CD4-positive, alpha-beta T cell treated with Interleukin-1 beta for 1 hour (primary cell): ENCODE results near the gene MCM3.

Experiments
- DNase-seq, 2 donors: peaks; one replicate each; pipeline ENCODE4 v3.0.0-alpha.2; 2020 to 2022

MCM3 gene

GRCh38 chr6:52284460-52285176 is at the start of gene MCM3:
TSS of gene MCM3 (minus strand) at chr6:52284742. CDS start at chr6:52284674, 68 bp downstream.
- DNase-seq, result peak; percentile 98

DNA sequence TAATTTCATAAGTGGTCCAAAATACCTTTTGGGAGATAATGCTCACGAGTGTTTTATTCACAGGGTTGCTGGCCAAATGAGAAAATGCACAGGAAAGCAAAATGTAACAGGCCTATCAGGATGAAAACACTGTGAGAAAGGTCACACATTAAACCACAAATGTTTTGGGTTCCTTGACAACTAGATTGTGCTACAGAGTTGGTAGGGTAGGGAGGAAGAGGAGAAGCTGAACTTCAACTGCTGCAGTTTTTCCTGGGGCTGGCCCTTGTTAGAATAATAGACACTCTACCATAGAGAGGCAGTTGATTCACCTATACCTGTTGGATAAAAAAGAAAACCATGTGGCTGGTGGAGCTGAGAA is 49.3 kb upstream of the MCM3 start:
- peak in 1 of 2 donors; percentile 61 for DNase-seq

GRCh38 chr6:52331793-52332457 is 47.4 kb upstream of the MCM3 start:
- DNase-seq, result no peak

GRCh38 chr6:52330470-52330869 is 45.9 kb upstream of the MCM3 start:
- no peak for DNase-seq

- DNase-seq, result no peak
Measured at GRCh38 chr6:52328729-52329128, 44.2 kb upstream of the MCM3 start.

DNA sequence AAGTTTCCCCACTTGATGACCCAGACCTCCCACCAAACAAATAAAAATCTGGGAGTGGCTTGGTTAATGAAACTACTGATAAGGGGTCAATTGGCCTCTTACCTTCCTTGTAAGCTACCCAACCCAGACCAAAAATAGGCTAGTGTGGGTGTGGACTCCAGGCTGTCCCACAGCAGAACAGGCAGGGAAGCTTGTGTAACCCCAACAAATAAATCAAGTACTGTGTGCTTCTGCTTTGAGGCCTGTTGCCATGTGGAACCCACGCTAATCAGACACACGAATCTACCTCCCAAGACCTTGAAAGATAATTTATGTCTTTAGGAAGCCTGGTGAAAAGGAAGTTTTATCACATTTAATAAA is 43.7 kb upstream of the MCM3 start:
- no peak for DNase-seq

DNA sequence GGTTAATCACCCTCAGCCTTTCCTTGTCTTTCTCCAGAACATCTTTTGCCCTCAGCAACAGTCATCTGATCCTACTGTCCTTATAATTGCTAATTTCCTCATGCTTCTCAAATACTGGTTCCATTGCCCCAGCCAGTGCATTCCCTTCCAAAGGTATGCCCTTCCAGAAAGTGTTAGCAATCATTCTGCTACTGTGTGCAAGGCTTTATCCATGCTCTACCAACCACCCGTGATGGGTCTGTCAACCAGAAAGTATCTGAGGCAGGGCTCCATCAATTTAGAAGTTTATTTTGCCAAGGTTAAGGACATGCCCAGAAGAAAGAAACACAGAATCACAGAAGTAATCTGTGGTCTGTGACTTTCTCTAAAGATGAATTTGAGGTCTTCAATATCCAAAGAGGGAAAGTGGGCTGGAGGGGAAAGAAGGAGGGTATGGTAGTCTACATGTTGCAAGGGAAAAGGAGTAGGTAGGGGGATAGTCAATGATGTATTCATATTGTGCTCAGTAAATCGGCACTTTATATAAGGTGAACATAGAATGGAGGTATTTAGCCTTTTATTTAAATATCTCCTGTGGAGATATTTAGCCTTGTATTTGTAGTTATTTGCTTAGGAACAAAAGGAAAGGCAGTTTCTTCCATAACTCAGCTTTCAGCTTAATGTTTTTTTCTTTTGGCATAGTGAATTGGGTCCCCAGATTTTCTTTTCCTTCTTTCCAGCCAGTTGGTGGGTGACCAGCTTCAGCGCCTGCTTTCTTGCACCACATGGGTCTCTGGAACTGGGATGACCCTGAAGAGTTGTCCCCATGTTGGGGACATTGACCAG is 42.2 kb upstream of the MCM3 start:
- DNase-seq, result no peak

DNA sequence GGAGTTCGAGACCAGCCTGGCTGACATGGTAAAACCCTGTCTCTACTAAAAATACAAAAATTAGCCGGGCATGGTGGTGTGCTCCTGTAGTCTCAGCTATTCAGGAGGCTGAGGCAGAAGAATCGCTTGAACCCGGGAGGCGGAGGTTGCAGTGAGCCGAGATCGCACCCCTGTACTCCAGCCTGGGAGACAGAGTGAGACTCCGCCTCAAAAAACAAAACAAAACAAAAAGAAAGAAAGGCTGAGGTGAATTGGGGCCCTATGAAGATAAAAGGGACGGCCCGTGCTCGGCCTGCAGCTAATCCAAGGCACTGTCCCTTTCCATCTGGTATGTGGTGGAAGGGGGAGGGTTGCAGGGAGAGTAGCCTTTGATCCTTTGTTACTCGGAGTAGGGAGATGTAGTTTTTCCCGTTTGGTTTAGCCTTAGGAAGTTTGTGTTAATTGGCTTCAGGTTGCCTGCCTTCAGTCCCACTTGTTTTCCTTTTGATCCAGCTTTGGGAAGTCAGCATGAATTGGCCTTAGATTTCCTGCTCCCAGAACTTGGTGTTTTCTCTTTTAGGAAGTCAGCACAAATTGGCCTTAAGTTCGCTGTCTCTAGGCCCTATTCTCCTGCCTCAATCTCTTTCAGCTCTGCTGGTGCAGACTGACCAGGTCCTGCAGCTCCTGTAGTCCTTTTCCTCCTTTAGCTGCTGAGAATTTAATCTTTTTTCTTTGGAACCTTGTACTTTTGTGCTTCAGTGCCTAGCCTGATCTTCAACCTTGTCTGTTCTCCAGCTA is 41.3 kb upstream of the MCM3 start:
- no peak for DNase-seq

DNA sequence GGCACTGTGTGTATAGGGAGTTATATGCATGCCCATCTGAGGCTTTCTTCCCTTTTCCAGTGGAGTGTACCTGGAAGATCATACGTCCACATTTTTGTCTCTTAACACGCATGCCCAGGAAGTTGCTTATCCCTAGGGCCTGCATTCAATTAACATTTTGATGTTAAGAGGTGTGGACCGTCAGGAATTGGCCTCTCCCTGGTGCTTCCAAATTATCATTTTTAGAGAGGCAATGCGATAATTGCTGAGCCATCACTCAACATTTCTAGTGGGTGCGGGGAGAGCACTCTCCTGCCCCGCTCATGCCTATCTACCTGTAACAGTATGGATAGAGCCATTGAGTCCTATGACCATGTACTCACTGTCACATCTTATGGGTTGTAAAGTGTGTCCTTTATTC is 39.6 kb upstream of the MCM3 start:
- DNase-seq, result no peak

DNA sequence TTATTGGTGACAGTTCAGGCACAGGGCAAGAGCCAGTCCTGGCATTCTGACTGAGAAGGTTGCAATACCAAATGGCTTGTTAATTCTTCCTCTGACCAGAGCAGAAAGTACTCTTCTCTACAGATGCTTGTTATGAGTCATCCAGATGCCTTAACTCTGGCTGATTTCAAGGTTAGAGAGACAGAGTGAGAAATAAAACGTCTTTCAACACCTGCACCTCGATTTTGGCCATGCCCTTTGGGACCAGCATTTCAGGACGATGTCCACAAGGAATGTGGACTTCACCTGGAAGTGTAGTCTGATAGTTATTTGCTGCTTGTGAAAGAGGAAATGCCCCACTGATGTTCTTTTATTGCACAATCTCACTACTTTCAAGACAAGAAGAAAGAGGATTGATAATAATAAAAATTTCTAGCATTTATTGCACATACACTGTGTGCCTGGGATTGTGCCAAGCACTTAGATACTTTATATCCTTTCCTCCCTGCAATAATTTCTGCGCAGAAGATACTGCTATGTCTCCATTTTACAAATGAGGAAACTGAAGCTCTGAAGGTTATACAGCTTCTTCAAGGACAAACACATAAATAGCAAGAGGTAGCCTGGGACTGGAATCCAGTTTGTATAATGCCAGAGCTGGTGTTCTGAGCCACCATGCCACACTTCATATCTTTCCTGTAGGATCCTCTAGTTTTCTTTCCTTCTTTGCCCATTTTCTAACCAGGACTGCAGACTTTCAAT is 33.5 kb upstream of the MCM3 start:
- DNase-seq, result no peak

GRCh38 chr6:52317211-52317610 is 32.7 kb upstream of the MCM3 start:
- DNase-seq, result no peak

GRCh38 chr6:52314752-52315151 is 30.2 kb upstream of the MCM3 start:
- DNase-seq, result no peak

GRCh38 chr6:52312461-52312860 is 27.9 kb upstream of the MCM3 start:
- no peak for DNase-seq

- no peak for DNase-seq
Measured at GRCh38 chr6:52310932-52311331, 26.4 kb upstream of the MCM3 start.

DNA sequence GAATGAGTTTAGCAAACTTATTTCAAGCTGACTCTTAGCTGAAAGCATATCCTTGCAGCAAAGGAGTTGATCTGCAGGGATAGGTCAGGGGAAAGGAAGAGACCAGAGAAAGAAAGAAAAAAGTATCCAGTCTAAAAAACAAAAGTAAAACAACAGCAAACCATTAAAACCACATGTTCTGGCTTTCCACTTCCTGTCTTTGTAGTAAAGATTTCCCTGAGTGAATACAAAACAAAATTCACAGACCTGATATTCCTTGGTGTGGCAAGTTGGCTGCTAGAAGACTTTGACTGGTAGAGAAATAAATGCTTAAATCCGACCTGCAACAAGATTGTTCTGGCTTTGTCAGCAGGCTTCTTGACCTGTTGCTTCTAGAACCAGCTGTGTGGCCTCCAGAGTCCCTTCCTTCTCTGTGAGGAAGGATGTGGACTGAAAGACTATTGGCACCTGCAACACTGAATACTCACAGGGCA is 23.4 kb upstream of the MCM3 start:
- peak in 1 of 2 donors; percentile 43 for DNase-seq

DNA sequence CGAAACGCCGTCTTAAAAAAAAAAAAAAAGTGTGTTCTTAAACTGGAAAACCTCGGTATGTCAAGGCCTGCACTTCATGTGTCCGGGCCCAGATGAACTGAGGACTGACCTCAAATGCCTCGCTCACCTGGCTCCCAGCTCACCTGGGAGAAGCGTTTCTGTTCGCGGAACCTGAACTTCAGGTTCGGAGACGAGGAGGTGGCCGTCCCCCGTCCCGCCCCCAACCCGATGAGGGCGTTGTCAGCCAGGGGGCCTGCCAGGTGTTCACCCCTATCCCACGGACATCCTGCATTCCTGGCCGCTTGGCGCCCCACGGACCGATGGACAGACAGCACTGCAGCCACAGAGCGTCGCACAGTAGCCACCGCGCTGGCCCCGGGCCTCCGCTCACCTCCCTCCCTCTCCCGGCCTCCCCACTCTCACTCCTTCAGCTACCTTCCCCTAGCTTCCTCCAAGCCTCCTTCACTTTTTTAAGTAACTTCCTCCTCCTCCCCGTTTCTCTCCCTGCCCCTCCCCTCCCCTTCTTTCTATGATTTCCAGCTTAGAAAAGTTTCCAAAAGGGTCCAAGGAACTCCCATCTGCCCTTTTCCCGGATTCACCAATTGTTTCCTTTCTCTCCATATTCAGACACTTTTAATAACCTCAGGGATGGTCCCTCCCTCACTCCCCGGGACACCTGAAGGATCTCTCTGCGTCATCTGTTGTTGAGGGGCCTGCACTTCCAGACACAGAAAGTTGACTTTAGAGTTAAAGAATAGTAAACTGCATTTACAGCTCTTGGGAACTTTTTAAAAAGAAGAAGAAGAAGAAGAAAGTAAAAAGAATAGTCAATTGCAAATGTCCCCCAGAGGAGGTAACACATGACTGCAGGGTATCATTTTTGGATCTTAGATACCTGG is 22.7 kb upstream of the MCM3 start:
- DNase-seq, result no peak

DNA sequence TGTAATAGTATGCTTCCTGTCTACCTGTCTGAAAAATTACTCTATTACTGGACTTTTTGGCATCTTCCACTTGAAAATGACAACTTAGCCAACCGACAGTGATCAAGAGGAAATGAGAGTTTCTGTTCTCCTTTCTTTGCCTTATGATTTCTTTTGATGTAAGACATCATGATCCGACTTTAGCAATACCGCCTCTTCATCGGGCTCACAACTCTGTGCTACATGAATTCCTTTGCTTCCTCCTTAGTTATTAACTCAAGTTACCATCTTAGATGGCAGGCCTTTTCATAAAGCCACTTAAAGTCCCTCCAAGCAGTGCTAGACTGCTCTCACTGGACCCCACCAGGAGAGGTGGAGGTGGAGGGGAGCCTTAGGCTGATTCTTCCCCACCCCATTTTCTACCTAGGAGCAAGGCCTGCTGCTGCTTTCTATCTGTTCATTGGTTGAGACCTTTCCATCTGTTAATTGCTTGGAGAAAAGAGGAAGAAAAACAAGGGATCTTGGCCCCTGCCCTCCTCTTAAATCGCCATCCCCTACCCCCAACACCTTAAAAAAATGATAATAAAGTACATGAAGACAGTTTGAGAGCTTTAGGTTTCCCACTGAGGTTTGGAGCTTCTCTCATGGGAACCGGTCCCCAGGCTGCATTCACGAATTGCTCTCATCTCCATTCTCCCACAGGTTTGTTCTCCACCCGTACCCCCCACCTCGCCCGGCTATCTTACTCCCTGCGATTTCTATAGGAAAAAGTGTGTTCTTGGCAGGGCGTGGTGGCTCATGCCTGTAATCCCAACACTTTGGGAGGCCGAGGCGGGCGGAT is 21.6 kb upstream of the MCM3 start:
- peak in 1 of 2 donors; percentile 27 for DNase-seq

- peak in 1 of 2 donors; percentile 21 for DNase-seq
Measured at GRCh38 chr6:52305411-52305810, 20.9 kb upstream of the MCM3 start.

DNA sequence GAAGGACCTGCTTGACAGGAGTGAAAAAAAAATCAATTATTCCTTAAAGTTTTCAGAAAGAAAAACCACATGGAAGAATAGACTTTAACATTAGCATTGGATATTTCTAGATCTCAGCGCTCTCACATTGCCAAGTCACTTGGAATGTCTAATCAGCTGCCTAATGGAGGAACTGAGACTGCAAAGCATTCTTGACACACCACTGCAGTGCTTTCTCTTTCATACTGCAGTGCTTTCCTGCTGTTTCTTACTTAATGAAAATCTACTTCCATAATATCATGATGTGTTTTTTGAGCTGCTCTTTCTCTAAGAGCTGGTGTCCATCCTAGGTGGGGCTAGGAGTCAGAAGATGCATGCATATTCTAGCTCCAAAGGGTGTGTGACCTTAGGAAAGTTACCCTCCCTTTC is 20.4 kb upstream of the MCM3 start:
- DNase-seq, result peak in 1 of 2 donors; percentile 23

DNA sequence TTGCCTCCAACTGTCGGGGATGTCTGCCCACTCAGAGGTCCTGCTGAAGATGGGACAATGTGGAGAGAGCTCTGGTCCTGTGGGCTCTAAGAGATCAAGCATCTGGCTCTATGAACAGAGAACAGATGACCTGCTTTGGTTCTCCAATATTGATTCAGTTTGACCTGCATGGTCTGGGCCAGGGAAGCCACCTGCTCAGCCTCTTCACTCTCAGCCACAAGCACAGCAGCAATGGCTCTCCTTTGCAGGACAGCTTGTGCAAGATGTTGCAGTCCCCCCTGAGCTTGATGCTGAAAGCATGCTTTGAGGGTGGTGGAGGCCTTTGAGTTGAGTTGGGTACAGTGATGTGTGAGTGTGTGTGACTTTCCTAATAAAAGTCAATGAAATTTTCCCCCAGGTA is 18.6 kb upstream of the MCM3 start:
- DNase-seq, result no peak
